ENCODE measurements around the gene HNRNPDL. TPM values are rescaled to one million over a fixed set of nuclear protein-coding genes. Genes with fewer than 3 reads are reported as not detected.

The HNRNPDL gene
- total and polyA plus RNA-seq, 2 donors (not counting 1 experiment from before 2014, with no cell fraction given) = 296 to 370 TPM

DNA sequence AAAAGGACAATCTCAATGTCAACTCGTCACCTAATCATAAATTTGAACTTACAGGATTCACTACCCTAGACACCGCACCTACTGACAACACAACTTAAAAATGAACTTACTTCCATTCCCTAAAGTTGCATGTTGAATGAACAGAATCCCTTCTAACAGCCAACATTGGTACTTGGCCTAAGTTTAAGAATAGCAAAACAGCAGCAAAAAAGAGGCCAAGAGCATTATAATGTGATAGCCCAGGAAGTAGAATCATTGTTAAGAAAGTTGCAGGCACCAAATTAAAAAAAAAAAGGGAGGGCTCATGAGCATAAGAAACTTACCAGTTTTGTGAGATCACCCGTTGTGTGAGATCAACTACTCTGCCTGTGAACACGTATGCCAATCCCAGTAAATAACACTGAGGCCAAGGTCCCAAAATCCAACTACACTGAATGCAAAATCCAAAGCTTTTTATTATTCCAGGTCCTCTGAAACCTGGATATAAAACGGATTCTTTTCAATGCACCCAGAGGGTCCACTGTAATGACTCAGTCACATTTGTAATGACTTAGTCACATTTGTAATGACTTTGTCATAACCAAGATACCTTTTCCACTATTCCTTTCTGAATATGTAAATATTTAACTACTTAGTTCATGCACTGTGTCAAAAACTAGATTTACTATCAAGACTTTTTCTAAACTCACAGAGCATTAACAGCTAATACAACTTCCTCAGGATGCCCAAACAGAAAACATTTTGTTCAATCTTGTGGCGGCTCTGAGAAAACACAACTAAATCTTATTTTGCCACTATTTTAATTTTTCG is 6.8 kb downstream of the HNRNPDL start:
- 100% methylated on average over 4 of the region's 7 CpGs for WGBS (ENCODE audit: insufficient coverage)
- no peak overlapping the region for H3K9ac ChIP-seq (ENCODE audit: low read length)
- H3K36me3 ChIP-seq (replicated peaks in 1 of 2; ENCODE audit: control extremely low read depth in 1 of 2, control insufficient read depth in 1 of 2, extremely low read depth in 1 of 2, insufficient read depth in 2 of 2, low read length in 1 of 2) = peaks cover 21 to 53% of the 10 kb centered on the region in 2 experiments
- Mint-ChIP-seq H3K27ac (no peak overlapping the region), H3K27me3 (no peaks in the 10 kb centered on the region), H3K4me1 (peaks cover 34% of the 10 kb centered on the region), H3K9me3 (ENCODE audit: insufficient read depth) (no peaks in the 10 kb centered on the region), H3K4me3 (no peak overlapping the region)
- ChIA-PET POLR2A (no interaction called here), CTCF (interaction anchor here (0.6 to 0.8 kb wide), 2 partner anchors 49 to 934 kb away, joined by 3 read pairs; no protein-coding TSS in a partner anchor)
- no peaks in the 10 kb centered on the region for H3K27me3 ChIP-seq (replicated peaks in 1 of 4; ENCODE audit: control extremely low read depth in 1 of 4, control insufficient read depth in 3 of 4, insufficient read depth in 4 of 4, low read length in 3 of 4)
- no peak overlapping the region for H3K27ac ChIP-seq (ENCODE audit: low read length in 2 of 2)
- intact Hi-C loops (cut with micrococcal nuclease) = no loop called here
- peaks cover 20 to 22% of the 10 kb centered on the region in 2 donors for H3K4me1 ChIP-seq (ENCODE audit: control insufficient read depth in 2 of 2, insufficient read depth in 2 of 2, low read length in 2 of 2)
- DNase-seq = no peak
- no peak for ATAC-seq (ENCODE audit: low read depth)
- H3K4me2 ChIP-seq (replicated peaks; ENCODE audit: low read depth, low read length, poor library complexity, severe bottlenecking) = no peak overlapping the region
- peaks cover 38% of the 10 kb centered on the region for H4K20me1 ChIP-seq (ENCODE audit: control insufficient read depth, insufficient read depth, low read length, poor library complexity, severe bottlenecking)
- no peaks in the 10 kb centered on the region for H3K9me3 ChIP-seq (ENCODE audit: control extremely low read depth in 1 of 3, control insufficient read depth in 2 of 3, insufficient read depth in 1 of 3, low read length in 2 of 3)
- H3K4me3 ChIP-seq (ENCODE audit: control extremely low read depth in 1 of 5, extremely low read depth in 1 of 5, insufficient read depth in 1 of 5, low read depth in 2 of 5, low read length in 4 of 5) = no peak overlapping the region
- peaks cover 26% of the 10 kb centered on the region for H3K79me2 ChIP-seq (ENCODE audit: control insufficient read depth, insufficient read depth, low read length)
- TF ChIP-seq EZH2 (IDR thresholded peaks at IDR 0.05; ENCODE audit: borderline replicate concordance, insufficient read depth, low read depth, low read length, poor library complexity, severe bottlenecking) = no peak
- TF ChIP-seq, protein P1, sequence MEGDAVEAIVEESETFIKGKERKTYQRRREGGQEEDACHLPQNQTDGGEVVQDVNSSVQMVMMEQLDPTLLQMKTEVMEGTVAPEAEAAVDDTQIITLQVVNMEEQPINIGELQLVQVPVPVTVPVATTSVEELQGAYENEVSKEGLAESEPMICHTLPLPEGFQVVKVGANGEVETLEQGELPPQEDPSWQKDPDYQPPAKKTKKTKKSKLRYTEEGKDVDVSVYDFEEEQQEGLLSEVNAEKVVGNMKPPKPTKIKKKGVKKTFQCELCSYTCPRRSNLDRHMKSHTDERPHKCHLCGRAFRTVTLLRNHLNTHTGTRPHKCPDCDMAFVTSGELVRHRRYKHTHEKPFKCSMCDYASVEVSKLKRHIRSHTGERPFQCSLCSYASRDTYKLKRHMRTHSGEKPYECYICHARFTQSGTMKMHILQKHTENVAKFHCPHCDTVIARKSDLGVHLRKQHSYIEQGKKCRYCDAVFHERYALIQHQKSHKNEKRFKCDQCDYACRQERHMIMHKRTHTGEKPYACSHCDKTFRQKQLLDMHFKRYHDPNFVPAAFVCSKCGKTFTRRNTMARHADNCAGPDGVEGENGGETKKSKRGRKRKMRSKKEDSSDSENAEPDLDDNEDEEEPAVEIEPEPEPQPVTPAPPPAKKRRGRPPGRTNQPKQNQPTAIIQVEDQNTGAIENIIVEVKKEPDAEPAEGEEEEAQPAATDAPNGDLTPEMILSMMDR (IDR thresholded peaks at IDR 0.05) = no peak
- H2AFZ ChIP-seq (ENCODE audit: insufficient read depth, low read depth, low read length, poor library complexity, severe bottlenecking) = no peak overlapping the region

DNA sequence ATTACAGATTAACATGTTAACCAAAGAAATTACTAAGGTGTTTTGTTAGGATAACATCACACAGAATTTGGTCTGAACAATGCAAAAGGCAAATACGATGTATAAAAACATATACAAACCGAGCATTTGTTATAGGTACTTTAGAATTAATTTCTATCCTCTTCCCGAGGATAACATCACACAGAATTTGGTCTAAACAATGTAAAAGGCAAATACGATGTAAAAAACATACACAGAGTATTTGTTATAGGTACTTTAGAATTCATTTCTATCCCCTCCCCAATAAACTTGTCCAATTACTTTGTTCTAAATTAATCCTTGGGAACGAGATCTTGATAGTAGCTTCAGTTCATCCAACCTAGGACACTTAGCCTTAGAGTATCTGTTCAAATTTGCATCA is 7.6 kb downstream of the HNRNPDL start:
- Mint-ChIP-seq H3K4me1 (peaks cover 25% of the 10 kb centered on the region), H3K27me3 (peaks cover 3% of the 10 kb centered on the region), H3K4me3 (no peak overlapping the region), H3K27ac (no peak overlapping the region), H3K9me3 (ENCODE audit: insufficient read depth) (no peaks in the 10 kb centered on the region)
- intact Hi-C loops (cut with micrococcal nuclease) = no loop called here
- Histone ChIP-seq H4K20me1 (ENCODE audit: control insufficient read depth, insufficient read depth, low read length, poor library complexity, severe bottlenecking) (peaks cover 30% of the 10 kb centered on the region), H3K4me1 (ENCODE audit: control insufficient read depth in 2 of 2, insufficient read depth in 2 of 2, low read length in 2 of 2) (peaks cover 12 to 15% of the 10 kb centered on the region in 2 donors), H3K9ac (ENCODE audit: low read length) (no peak overlapping the region), H3K27me3 (replicated peaks in 1 of 4; ENCODE audit: control extremely low read depth in 1 of 4, control insufficient read depth in 3 of 4, insufficient read depth in 4 of 4, low read length in 3 of 4) (no peaks in the 10 kb centered on the region), H3K4me2 (replicated peaks; ENCODE audit: low read depth, low read length, poor library complexity, severe bottlenecking) (no peak overlapping the region), H2AFZ (ENCODE audit: insufficient read depth, low read depth, low read length, poor library complexity, severe bottlenecking) (no peak overlapping the region), H3K27ac (ENCODE audit: low read length in 2 of 2) (no peak overlapping the region), H3K36me3 (replicated peaks in 1 of 2; ENCODE audit: control extremely low read depth in 1 of 2, control insufficient read depth in 1 of 2, extremely low read depth in 1 of 2, insufficient read depth in 2 of 2, low read length in 1 of 2) (peaks cover 18 to 47% of the 10 kb centered on the region in 2 experiments), H3K9me3 (ENCODE audit: control extremely low read depth in 1 of 3, control insufficient read depth in 2 of 3, insufficient read depth in 1 of 3, low read length in 2 of 3) (no peaks in the 10 kb centered on the region), H3K79me2 (ENCODE audit: control insufficient read depth, insufficient read depth, low read length) (peaks cover 17% of the 10 kb centered on the region), H3K4me3 (ENCODE audit: control extremely low read depth in 1 of 5, extremely low read depth in 1 of 5, insufficient read depth in 1 of 5, low read depth in 2 of 5, low read length in 4 of 5) (no peak overlapping the region)
- CTCF ChIA-PET = interaction anchor here (0.5 kb wide), 1 partner anchor 600 kb away, joined by 3 read pairs; no protein-coding TSS in a partner anchor
- TF ChIP-seq EZH2 (IDR thresholded peaks at IDR 0.05; ENCODE audit: borderline replicate concordance, insufficient read depth, low read depth, low read length, poor library complexity, severe bottlenecking) = no peak
- TF ChIP-seq, protein P1 (IDR thresholded peaks at IDR 0.05) = no peak
- POLR2A ChIA-PET = no interaction called here
- ATAC-seq (ENCODE audit: low read depth) = no peak
- no CpG with 5 or more reads among the region's 5 CpGs for WGBS (ENCODE audit: insufficient coverage)
- no peak for DNase-seq

Measured in B cell (primary cell).